GM23338 (cell line): ENCODE measurements around the gene NCKAP1. TPM values are rescaled to one million over a fixed set of nuclear protein-coding genes. Genes with fewer than 3 reads are reported as not detected.
A peak's percentile ranks its signal among the peaks of the same experiment; 100 is the strongest.

Experiments used
- ATAC-seq: fragments of 200-7000 bp; cut with Tn5 transposase; 3 replicates; pipeline ENCODE4 v1.9.1; 2020
- DNase-seq: peaks from one replicate; pipeline ENCODE4 v3.0.0-alpha.2; 2015; ENCODE audit warnings: low spot score
- H2AFZ ChIP-seq: fragments of 200-600 bp; sonication (generic); 2 replicates; pipeline ENCODE4 v1.8.0; 2016; ENCODE audit warnings: antibody characterized with exemption, mild to moderate bottlenecking, moderate library complexity
- H3F3A ChIP-seq: fragments of 200-600 bp; sonication (generic); replicated peaks from 2 replicates; pipeline ENCODE4 v1.8.0; 2017; ENCODE audit warnings: antibody characterized with exemption, mixed run types, low read depth
- H3K27ac ChIP-seq: fragments of 200-600 bp; sonication (generic); 2 replicates; pipeline ENCODE4 v1.6.1; 2016; ENCODE audit warnings: low read depth
- H3K27me3 ChIP-seq: fragments of 200-600 bp; sonication (generic); 2 replicates; pipeline ENCODE4 v1.8.0; 2016; ENCODE audit warnings: mild to moderate bottlenecking, mixed run types, moderate library complexity; ENCODE audit not compliant: insufficient read depth
- H3K36me3 ChIP-seq: fragments of 200-600 bp; sonication (generic); 2 replicates; pipeline ENCODE4 v1.8.0; 2016; ENCODE audit warnings: mild to moderate bottlenecking; ENCODE audit not compliant: insufficient read depth
- H3K4me1 ChIP-seq: fragments of 200-600 bp; sonication (generic); 2 replicates; pipeline ENCODE4 v1.8.0; 2016; ENCODE audit warnings: mild to moderate bottlenecking, moderate library complexity; ENCODE audit not compliant: insufficient read depth
- H3K4me2 ChIP-seq: fragments of 200-600 bp; sonication (generic); 2 replicates; pipeline ENCODE4 v1.7.1; 2017; ENCODE audit warnings: mixed run types
- H3K4me3 ChIP-seq: fragments of 200-600 bp; sonication (generic); 2 replicates; pipeline ENCODE4 v1.6.1; 2016; ENCODE audit warnings: mixed run types
- H3K79me2 ChIP-seq: fragments of 200-600 bp; sonication (generic); replicated peaks from 2 replicates; pipeline ENCODE4 v1.8.0; 2017; ENCODE audit warnings: mild to moderate bottlenecking; ENCODE audit not compliant: insufficient read depth
- H3K9me2 ChIP-seq: fragments of 200-600 bp; sonication (generic); 2 replicates; pipeline ENCODE4 v1.8.0; 2017; ENCODE audit not compliant: insufficient read depth
- H4K20me1 ChIP-seq: fragments of 200-600 bp; sonication (generic); replicated peaks from 2 replicates; pipeline ENCODE4 v1.8.0; 2017; ENCODE audit warnings: mild to moderate bottlenecking; ENCODE audit not compliant: insufficient read depth
- H3K27ac Mint-ChIP-seq: 2 replicates; pipeline ENCODE4 v1.8.0; 2020; ENCODE audit warnings: inconsistent platforms, mild to moderate bottlenecking, moderate library complexity, mixed read lengths
- H3K27me3 Mint-ChIP-seq: 3 replicates; pipeline ENCODE4 v1.8.0; 2022; ENCODE audit warnings: low read depth, mild to moderate bottlenecking, moderate library complexity, mixed read lengths, inconsistent platforms; ENCODE audit not compliant: insufficient read depth, poor library complexity
- H3K36me3 Mint-ChIP-seq: 3 replicates; pipeline ENCODE4 v1.8.0; 2021; ENCODE audit warnings: low read depth, mild to moderate bottlenecking, inconsistent platforms, moderate library complexity, mixed read lengths
- H3K4me1 Mint-ChIP-seq: 3 replicates; pipeline ENCODE4 v1.8.0; 2020; ENCODE audit warnings: mild to moderate bottlenecking, inconsistent platforms, mixed read lengths
- H3K4me3 Mint-ChIP-seq: 3 replicates; pipeline ENCODE4 v1.8.0; 2021; ENCODE audit warnings: moderate library complexity, mild to moderate bottlenecking, inconsistent platforms, mixed read lengths
- H3K9me3 Mint-ChIP-seq: 3 replicates; pipeline ENCODE4 v1.8.0; 2020; ENCODE audit warnings: moderate library complexity, mild to moderate bottlenecking, inconsistent platforms, mixed read lengths
- CREB1 ChIP-seq: fragments of 250-450 bp; sonication (Bioruptor Pico); IDR thresholded peaks from 2 replicates; pipeline ENCODE4 v1.5.0; 2020; ENCODE audit warnings: low read depth, mild to moderate bottlenecking, moderate library complexity
- EZH2 ChIP-seq: fragments of 200-600 bp; sonication (generic); IDR thresholded peaks from one replicate; pipeline ENCODE4 v1.8.0; 2017; ENCODE audit warnings: antibody characterized with exemption, mild to moderate bottlenecking, low read depth; ENCODE audit not compliant: unreplicated experiment
- NANOG ChIP-seq: IDR thresholded peaks from 2 replicates; pipeline ENCODE4 v1.6.1; 2016; ENCODE audit warnings: antibody characterized with exemption, borderline replicate concordance
- STAT1 ChIP-seq: IDR thresholded peaks from one replicate; pipeline ENCODE4 v1.6.1; 2016; ENCODE audit warnings: antibody characterized with exemption; ENCODE audit not compliant: unreplicated experiment
- ZNF114 ChIP-seq: fragments of 250-450 bp; sonication (Bioruptor Pico); IDR thresholded peaks from 2 replicates; pipeline ENCODE4 v1.5.0; 2020; ENCODE audit warnings: mild to moderate bottlenecking, moderate library complexity
- ZNF331 ChIP-seq: fragments of 250-450 bp; sonication (Bioruptor Pico); IDR thresholded peaks from 2 replicates; pipeline ENCODE4 v1.5.0; 2020; ENCODE audit warnings: low read depth, mild to moderate bottlenecking, moderate library complexity
- polyA plus RNA-seq: library from polyadenylated mRNA; unstranded; fragments of >200 nt; fragmentation: Nextera tagmentation; extraction: Ambion mirVana; gene quantifications from 2 replicates; pipeline ENCODE4 v1.2.1, GENCODE V29; 2016
- total RNA-seq: library from RNA; depleted of rRNA; stranded (reverse); fragments of >200 nt; shearing (Covaris generic); gene quantifications from 2 replicates; pipeline ENCODE4 v1.2.3, GENCODE V29; 2014
- TF ChIP-seq, protein P1 (sequence below): IDR thresholded peaks from one replicate; pipeline ENCODE4 v1.6.1; 2018; ENCODE audit warnings: antibody characterized with exemption; ENCODE audit not compliant: unreplicated experiment
- TF ChIP-seq, protein P2 (sequence below): IDR thresholded peaks from 2 replicates; pipeline ENCODE4 v1.6.1; 2016; ENCODE audit warnings: antibody characterized with exemption

The NCKAP1 gene
- total and polyA plus RNA-seq, 2 experiments from 2014 or later = 53.8 to 157 TPM

GRCh38 chr2:183037074-183037552 lies 1.1 kb downstream of the NCKAP1 start:
- Histone ChIP-seq H3K9me2 (no peaks in the 10 kb centered on the region), H3K27ac (no peak overlapping the region), H3K79me2 (peaks cover 54% of the 10 kb centered on the region), H4K20me1 (peaks cover 8% of the 10 kb centered on the region; the same call in 1 of the 2 replicates), H3K27me3 (peaks cover 9% of the 10 kb centered on the region), H3K36me3 (no peaks in the 10 kb centered on the region), H3K4me3 (peak overlapping the region; percentile 61), H3K4me2 (peak overlapping the region; percentile 80), H3F3A (no peaks in the 10 kb centered on the region), H3K4me1 (peaks cover 45% of the 10 kb centered on the region), H2AFZ (no peak overlapping the region)
- no peak for ATAC-seq
- H3K36me3 Mint-ChIP-seq = peaks cover 3% of the 10 kb centered on the region; the same call in 1 of the 3 replicates
- peak overlapping the region; percentile 16 for H3K27ac Mint-ChIP-seq
- H3K27me3 Mint-ChIP-seq = peaks cover 4% of the 10 kb centered on the region
- TF ChIP-seq EZH2 (no peak), NANOG (no peak)
- peaks cover 46% of the 10 kb centered on the region for H3K4me1 Mint-ChIP-seq
- peak overlapping the region; percentile 89 for H3K4me3 Mint-ChIP-seq
- no peak for DNase-seq
- H3K9me3 Mint-ChIP-seq = 0 out of 3 replicates have a peak, but pooled peaks cover 2% of the 10 kb centered on the region

DNA sequence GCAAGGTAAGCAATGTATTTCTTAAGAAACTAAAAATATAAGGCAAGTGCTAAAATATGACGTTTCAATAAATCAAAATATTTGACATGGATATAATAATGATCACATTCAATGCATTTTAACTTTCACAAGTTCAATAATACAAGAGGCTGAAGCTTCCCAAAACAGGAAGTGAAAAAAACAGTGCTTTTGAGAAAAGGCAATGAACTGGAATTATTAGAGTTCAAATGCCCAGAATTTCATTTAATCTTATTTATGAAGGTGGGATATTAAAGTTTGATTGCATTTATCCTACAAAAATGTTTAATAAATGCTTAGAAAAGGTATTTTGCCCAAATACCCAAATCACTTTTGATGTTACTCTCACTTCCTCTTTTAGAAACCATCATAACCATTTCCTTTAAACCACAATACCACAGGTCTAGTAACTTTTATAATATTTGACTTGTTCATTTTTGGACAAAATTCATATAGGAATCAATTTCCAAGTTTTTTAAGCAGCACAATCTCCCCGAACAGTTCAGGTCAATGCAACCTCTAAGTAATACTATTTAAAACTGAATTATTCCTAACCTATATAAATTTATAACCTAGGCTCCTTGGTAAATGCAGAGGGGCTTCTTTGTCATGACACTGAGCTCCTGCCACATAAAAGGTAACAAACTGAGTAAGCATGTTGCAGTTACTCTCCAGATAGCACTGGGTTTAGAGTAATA lies 2.1 kb downstream of the NCKAP1 start:
- H3K36me3 ChIP-seq = no peaks in the 10 kb centered on the region
- 0 out of 3 replicates have a peak, but pooled peaks cover 2% of the 10 kb centered on the region for H3K9me3 Mint-ChIP-seq
- TF ChIP-seq, protein P1, sequence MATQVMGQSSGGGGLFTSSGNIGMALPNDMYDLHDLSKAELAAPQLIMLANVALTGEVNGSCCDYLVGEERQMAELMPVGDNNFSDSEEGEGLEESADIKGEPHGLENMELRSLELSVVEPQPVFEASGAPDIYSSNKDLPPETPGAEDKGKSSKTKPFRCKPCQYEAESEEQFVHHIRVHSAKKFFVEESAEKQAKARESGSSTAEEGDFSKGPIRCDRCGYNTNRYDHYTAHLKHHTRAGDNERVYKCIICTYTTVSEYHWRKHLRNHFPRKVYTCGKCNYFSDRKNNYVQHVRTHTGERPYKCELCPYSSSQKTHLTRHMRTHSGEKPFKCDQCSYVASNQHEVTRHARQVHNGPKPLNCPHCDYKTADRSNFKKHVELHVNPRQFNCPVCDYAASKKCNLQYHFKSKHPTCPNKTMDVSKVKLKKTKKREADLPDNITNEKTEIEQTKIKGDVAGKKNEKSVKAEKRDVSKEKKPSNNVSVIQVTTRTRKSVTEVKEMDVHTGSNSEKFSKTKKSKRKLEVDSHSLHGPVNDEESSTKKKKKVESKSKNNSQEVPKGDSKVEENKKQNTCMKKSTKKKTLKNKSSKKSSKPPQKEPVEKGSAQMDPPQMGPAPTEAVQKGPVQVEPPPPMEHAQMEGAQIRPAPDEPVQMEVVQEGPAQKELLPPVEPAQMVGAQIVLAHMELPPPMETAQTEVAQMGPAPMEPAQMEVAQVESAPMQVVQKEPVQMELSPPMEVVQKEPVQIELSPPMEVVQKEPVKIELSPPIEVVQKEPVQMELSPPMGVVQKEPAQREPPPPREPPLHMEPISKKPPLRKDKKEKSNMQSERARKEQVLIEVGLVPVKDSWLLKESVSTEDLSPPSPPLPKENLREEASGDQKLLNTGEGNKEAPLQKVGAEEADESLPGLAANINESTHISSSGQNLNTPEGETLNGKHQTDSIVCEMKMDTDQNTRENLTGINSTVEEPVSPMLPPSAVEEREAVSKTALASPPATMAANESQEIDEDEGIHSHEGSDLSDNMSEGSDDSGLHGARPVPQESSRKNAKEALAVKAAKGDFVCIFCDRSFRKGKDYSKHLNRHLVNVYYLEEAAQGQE = no peak
- TF ChIP-seq NANOG (no peak), CREB1 (CRISPR knock-in tag) (no peak), ZNF114 (CRISPR knock-in tag) (no peak), STAT1 (no peak), EZH2 (no peak), ZNF331 (CRISPR knock-in tag) (no peak)
- TF ChIP-seq, protein P2, sequence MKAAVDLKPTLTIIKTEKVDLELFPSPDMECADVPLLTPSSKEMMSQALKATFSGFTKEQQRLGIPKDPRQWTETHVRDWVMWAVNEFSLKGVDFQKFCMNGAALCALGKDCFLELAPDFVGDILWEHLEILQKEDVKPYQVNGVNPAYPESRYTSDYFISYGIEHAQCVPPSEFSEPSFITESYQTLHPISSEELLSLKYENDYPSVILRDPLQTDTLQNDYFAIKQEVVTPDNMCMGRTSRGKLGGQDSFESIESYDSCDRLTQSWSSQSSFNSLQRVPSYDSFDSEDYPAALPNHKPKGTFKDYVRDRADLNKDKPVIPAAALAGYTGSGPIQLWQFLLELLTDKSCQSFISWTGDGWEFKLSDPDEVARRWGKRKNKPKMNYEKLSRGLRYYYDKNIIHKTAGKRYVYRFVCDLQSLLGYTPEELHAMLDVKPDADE = no peak
- H2AFZ ChIP-seq = no peak overlapping the region
- no peaks in the 10 kb centered on the region for H3F3A ChIP-seq
- DNase-seq = no peak
- H3K4me3 ChIP-seq = peak overlapping the region; percentile 61
- peak overlapping the region; percentile 46 for H3K27ac Mint-ChIP-seq
- ATAC-seq = no peak
- H3K4me2 ChIP-seq = peak overlapping the region; percentile 80
- peaks cover 8% of the 10 kb centered on the region; the same call in 1 of the 2 replicates for H4K20me1 ChIP-seq
- peak overlapping the region; percentile 89 for H3K4me3 Mint-ChIP-seq
- peak overlapping the region; percentile 57; the same call in 1 of the 2 replicates for H3K27ac ChIP-seq
- H3K27me3 Mint-ChIP-seq = peaks cover 4% of the 10 kb centered on the region
- peaks cover 3% of the 10 kb centered on the region; the same call in 1 of the 3 replicates for H3K36me3 Mint-ChIP-seq
- H3K4me1 ChIP-seq = peaks cover 54% of the 10 kb centered on the region
- peaks cover 51% of the 10 kb centered on the region for H3K4me1 Mint-ChIP-seq
- no peaks in the 10 kb centered on the region for H3K9me2 ChIP-seq
- peaks cover 64% of the 10 kb centered on the region for H3K79me2 ChIP-seq
- peaks cover 9% of the 10 kb centered on the region for H3K27me3 ChIP-seq
